Left forelimb (tissue), 1 donor: ENCODE results near the gene CMKLR1.

Experiments
- DNase-seq: peaks from one replicate; pipeline ENCODE4 v3.0.0-alpha.2; 2018; ENCODE audit warnings: low spot score

Gene CMKLR1

GRCh38 chr12:108260969-108261368 is 78.1 kb downstream of the CMKLR1 start:
- DNase-seq: no peak

- DNase-seq: no peak
Measured at GRCh38 chr12:108260039-108260438, 79.1 kb downstream of the CMKLR1 start.

DNA sequence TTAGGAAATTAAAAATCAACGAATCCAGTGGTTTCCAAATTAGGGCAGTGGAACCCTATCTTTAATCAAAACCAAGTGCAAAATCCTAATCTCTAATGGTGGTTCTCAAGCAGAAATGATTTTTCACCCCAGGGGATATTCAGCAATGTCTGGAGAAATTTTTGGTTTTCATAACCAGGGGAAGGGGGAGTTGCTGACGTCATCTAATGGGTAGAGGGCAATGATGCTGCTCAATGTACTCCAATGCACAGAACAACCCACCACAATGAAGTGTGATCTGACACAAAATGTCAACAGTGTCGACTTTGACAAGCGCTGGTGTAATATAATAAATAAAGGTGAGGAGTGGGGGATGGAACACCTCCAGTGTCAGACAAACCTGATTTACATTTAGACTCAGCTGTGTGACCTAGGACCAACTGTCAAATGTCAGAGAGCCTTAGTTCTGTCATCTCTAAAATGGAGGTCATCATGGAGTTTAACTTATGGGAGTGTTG is 81.5 kb downstream of the CMKLR1 start:
- DNase-seq: no peak

DNA sequence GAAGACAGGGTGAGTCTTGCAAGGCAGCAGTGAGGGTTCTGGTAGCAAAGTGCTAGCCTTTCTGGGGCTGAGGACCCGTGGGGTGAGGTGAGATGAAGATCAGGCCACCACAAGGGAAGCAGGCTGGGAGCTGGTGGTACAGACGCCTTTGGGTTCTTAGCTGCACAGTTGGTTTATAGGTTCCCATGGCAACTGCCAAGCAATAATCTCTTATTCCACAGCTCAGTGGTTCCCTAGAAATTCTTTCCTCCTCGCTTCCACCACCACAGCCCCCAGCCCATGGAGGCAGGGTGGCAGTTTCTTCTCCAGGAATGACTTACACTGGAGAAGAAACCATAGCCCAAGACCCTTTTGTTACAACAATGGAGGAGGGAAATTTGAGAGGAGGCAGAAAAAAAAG is 82.1 kb downstream of the CMKLR1 start:
- DNase-seq: no peak

GRCh38 chr12:108255252-108255602 is 83.9 kb downstream of the CMKLR1 start:
- no peak for DNase-seq

DNA sequence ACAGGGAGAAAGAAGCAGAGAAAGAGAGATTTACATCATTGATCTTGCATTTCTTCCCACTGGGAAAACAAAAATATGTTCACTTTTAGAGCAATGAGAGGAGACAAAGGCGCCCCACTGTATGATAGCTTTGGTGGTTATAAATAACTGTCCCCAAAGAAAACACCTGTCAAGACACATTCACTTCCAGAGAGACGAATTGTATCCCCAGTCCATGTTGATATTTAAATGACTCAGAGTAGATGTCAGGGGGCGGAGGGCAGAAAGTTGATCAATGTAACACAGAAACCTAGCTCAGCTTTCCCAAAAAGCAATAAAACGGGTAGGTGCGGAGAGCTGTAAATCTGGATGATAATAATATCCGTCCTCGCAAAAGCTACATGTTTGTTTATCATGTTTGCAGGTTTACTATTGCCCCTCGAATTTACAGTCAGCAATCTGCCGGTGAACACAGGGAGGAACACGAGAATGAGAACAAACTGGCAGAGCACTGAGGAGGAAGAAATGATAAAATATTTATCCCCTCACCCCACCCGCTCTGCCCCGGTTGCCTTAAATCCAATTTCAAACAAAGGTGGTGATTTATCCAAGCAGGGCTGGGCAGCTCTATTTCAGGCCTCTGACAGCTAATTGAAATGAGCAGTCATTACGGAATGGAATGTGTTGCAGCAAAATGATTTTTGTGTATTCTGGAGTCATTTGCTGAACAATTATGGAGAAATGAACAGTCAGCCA is 84.4 kb downstream of the CMKLR1 start:
- DNase-seq: no peak

DNA sequence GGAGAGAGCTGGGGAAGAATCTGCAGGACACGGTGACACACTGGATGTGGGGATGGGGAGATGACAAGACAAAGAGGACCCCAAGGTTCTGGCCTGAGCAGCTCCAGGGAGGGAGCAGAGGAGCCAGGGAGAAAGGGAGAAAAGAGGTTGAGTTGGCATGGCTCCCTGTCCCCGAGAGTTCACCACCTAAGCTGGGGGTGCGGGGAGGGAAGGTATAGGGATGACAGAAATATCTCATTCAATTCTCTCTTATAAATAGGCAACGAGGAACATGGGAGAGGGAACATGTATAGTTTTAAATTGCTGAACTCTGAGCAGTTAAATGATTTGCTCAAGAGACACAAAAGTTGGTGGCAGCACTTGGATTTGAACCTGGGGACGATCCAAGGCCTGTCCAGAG is 85.1 kb downstream of the CMKLR1 start:
- DNase-seq: no peak

- DNase-seq: no peak
Measured at GRCh38 chr12:108253540-108253939, 85.6 kb downstream of the CMKLR1 start.

GRCh38 chr12:108252523-108252922 is 86.6 kb downstream of the CMKLR1 start:
- no peak for DNase-seq

- DNase-seq: no peak
Measured at GRCh38 chr12:108248011-108248410, 91.1 kb downstream of the CMKLR1 start.

GRCh38 chr12:108247130-108247529 is 92.0 kb downstream of the CMKLR1 start:
- DNase-seq: no peak

GRCh38 chr12:108241986-108242703 is 97.0 kb downstream of the CMKLR1 start:
- DNase-seq: no peak

DNA sequence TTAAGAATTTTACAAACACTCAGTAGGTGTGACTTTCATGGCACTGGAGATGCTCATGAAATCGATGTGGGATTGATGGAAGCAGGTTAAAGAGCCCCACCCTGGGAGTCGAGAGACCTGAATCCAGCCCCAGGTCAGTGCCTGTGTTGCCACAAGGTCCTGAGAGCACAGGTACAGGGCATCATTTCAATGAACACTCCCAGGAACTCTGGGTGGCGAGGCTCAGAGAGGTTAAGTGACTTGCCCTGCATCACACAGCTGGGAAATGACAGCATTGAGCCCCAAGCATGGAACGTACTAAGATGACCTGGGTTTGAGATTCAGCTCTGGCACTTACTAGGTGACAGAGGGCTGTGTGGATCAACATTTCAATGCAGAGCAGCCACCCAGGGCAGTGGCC is 98.2 kb downstream of the CMKLR1 start:
- no peak for DNase-seq

GRCh38 chr12:108240027-108240785 is 98.9 kb downstream of the CMKLR1 start:
- DNase-seq: no peak

DNA sequence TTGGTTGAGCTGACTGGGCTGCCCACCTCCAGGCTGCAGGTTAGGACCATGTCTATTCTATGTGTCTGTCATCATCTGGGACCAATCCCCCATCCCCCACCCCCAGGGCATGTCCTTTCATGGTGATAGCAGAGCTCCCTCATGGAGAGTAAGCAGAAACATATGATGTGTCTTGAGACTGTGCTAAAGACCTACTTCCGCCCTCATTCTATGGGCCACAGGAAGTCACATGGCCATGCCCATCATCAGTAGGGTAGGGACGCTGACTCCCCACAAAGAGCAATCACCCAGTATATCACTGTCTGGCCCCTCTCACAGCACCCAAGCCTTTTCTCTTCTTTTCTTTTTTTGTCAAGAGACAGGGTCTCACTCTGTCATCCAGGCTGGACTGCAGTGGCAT is 99.7 kb downstream of the CMKLR1 start:
- no peak for DNase-seq

DNA sequence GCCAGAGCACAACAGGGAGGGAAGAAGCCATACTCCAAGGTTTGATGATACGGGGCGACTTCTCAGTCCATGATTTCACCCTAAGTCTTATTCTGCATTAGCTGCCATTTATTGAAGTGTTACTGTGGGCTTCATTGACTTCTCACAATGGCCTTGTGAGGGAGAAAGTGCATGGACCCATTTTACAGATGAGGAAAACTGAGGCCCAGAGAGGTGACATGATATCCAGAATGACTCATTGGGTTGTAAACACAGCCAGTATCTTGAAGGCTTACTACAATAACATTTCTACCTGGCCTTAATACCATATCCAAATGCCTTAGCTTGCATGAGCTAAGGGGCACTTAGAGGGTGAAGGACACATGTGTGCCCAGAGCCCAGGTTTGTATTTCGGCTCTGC is 100.6 kb downstream of the CMKLR1 start:
- DNase-seq: no peak
